Measurements from ENCODE around the gene INSRR.

Gene INSRR

DNA sequence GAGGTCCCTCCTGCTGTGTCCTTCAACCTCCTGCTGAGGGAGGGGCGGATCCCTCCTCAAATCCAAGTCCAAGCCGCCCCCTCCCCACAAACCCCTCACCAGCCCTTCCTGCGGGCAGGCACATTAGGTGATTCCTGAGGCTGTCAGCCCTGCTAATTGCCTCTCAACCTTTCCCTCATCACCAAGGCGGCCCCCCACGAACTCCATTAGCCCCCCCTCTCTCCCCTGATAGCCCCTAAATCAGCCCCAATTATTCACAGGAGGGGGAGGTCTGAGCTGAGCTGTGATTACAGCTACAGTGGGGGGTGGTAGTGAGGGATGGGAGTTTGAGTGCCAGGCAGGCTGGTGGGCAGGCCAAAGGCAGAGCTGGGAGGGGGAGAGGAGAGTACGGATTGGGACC, 28.8 kb upstream of the INSRR start:
- TF ChIP-seq, protein P1, sequence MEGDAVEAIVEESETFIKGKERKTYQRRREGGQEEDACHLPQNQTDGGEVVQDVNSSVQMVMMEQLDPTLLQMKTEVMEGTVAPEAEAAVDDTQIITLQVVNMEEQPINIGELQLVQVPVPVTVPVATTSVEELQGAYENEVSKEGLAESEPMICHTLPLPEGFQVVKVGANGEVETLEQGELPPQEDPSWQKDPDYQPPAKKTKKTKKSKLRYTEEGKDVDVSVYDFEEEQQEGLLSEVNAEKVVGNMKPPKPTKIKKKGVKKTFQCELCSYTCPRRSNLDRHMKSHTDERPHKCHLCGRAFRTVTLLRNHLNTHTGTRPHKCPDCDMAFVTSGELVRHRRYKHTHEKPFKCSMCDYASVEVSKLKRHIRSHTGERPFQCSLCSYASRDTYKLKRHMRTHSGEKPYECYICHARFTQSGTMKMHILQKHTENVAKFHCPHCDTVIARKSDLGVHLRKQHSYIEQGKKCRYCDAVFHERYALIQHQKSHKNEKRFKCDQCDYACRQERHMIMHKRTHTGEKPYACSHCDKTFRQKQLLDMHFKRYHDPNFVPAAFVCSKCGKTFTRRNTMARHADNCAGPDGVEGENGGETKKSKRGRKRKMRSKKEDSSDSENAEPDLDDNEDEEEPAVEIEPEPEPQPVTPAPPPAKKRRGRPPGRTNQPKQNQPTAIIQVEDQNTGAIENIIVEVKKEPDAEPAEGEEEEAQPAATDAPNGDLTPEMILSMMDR (IDR thresholded peaks at IDR 0.05; ENCODE audit: extremely low read depth, insufficient read depth, missing control alignments), result no peak
- in situ Hi-C loops (cut with MboI; ENCODE audit: low pct_unique_long_range_greater_than_20kb, low sequenced_read_pairs, unreplicated experiment), result no loop called here
- DNase-seq (ENCODE audit: low spot score), result no peak

DNA sequence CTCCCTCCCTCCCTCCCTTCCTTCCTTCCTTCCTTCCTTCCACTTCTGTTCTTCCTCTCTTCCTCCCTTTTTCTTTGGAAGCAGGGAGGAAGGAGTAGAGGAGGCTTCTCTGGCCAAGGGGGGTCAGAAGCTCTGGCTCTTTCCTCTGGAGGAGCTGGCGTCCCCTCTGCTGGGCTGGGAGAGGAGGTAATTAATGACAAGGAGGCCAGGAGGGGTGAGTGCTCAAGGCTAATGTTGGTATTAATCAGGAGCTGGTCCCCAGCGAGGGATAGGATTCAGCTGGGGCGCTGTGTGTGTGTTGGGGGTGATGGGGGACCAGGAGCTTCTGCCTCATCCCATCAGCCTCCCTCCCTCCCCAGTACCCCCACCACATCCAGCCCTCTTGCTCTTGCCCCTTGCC, 28.4 kb upstream of the INSRR start:
- in situ Hi-C loops (cut with MboI; ENCODE audit: low pct_unique_long_range_greater_than_20kb, low sequenced_read_pairs, unreplicated experiment), result no loop called here
- no peak for DNase-seq (ENCODE audit: low spot score)
- TF ChIP-seq, protein P1 (IDR thresholded peaks at IDR 0.05; ENCODE audit: extremely low read depth, insufficient read depth, missing control alignments), result no peak

DNA sequence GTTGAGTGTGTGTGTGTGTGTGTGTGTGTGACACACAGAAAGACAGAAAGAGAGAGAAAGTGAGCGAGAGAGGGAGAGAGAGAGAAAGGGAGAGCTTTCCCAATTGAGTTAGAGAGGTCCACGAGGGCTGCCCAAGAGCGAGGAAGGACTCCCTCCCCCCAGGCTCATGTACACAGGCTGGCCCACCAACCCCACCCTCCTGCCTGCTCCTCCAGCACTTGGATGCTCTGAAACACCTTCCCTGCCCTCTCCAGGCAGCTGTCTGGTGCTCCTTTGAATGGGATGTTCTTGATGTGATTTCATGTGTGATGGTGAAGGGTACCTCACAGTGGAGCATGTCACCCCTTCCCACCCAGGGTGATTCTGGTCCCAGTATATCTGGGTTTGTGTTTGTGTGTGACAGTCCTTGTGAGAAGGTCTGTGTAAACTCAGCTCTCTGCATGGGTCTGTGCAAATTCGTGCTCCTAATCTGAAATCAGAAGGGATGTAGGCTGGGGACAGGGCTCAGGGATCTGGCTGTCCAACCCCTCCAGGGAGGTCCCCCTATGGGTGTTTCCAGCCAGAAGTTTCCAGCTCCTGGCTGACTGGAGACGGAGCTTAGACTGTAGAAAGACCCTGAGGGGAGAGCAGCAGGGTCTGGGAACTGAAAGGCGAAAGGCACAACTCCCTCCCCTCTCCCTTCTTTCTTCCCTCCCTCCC, 27.8 kb upstream of the INSRR start:
- in situ Hi-C loops (cut with MboI; ENCODE audit: low pct_unique_long_range_greater_than_20kb, low sequenced_read_pairs, unreplicated experiment), result no loop called here
- TF ChIP-seq, protein P1 (IDR thresholded peaks at IDR 0.05; ENCODE audit: extremely low read depth, insufficient read depth, missing control alignments), result no peak
- no peak for DNase-seq (ENCODE audit: low spot score)

DNA sequence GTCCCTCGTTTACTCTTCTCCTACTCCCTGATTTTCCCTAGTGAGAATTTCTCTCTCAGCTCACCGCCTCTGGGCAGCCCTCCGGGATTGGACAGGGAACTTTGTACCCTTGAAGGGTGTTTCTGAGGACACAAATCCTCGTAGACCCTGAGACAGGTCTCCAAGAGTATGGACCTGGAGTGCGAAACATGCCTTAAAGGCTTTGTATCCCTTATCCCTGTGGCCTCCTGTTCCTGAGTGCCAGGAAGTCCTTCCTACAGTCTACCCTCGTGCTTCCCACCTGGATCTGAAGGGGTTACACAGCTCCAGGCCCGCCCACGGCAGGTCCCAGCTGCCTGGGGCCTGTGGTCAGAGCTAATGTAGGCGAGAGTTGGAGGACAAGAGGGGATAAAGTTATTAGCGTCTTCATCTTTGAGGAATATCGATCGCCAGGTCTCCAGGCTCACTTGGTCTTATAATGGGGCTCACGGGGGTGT, 27.0 kb upstream of the INSRR start:
- TF ChIP-seq, protein P1 (IDR thresholded peaks at IDR 0.05; ENCODE audit: extremely low read depth, insufficient read depth, missing control alignments), result no peak
- in situ Hi-C loops (cut with MboI; ENCODE audit: low pct_unique_long_range_greater_than_20kb, low sequenced_read_pairs, unreplicated experiment), result no loop called here
- DNase-seq (ENCODE audit: low spot score), result no peak

DNA sequence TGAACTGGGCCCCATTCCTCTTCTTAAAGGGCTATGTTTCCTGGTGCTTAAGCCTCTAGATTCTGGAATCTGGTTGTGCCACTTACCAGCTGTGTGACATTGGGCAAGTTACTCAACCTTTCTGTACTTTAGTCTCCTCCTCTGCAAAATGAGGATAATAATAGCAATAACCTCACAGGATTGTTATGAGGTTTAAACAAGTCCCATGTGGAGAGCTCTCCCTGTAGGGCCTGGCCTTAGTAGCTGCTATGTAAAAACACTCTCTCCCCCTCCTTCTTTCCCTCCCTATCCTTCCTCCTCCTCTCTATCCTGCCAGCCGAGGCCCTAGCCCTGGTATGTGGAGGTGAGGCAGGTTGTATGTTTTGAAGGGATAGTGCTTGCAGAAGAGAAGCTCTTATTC, 26.4 kb upstream of the INSRR start:
- in situ Hi-C loops (cut with MboI; ENCODE audit: low pct_unique_long_range_greater_than_20kb, low sequenced_read_pairs, unreplicated experiment), result no loop called here
- TF ChIP-seq, protein P1 (IDR thresholded peaks at IDR 0.05; ENCODE audit: extremely low read depth, insufficient read depth, missing control alignments), result no peak
- no peak for DNase-seq (ENCODE audit: low spot score)

DNA sequence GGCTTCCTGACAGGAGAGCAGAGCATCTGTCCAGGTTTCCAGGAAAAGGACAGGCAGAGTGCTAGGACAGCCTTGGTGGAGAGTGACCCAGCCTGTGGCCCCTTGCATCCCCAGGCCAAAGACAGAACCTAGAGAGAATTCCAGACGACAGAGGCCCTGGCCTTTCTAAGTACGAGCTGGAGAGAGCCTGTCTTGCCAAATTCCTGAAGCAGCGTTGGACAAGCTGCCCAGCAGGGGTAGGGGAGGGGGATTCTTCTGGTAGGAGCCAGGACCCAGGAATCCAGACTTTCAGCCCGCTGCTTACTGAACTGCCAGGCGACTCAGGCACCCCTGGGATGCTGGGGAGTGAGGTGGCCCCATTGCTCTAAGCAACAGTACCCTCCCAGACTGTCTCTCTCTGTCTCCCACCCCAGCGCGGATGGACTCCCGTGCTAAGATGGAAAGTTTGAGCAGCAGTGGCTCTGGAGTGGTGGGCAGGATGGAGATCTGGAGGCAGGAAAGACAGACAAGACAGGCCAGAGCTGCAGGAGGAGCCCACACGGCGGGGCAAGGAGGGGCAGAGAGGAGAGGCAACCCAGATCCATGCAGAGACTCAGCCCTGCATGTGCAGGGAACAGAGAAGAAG, 25.8 kb upstream of the INSRR start:
- TF ChIP-seq, protein P1 (IDR thresholded peaks at IDR 0.05; ENCODE audit: extremely low read depth, insufficient read depth, missing control alignments), result no peak
- no peak for DNase-seq (ENCODE audit: low spot score)
- in situ Hi-C loops (cut with MboI; ENCODE audit: low pct_unique_long_range_greater_than_20kb, low sequenced_read_pairs, unreplicated experiment), result no loop called here

All from GM13977 (cell line).